ENCODE results near the gene COL23A1. TPM values are rescaled to one million over a fixed set of nuclear protein-coding genes. Genes with fewer than 3 reads are reported as not detected.

Gene COL23A1
- total and polyA plus RNA-seq, 2 donors (not counting 1 experiment from before 2014, with no cell fraction given): 0.20 TPM; not detected in 1

GRCh38 chr5:178463321-178464155 is 126.7 kb downstream of the COL23A1 start:
- Histone ChIP-seq H3K27me3 (replicated peaks in 1 of 4; ENCODE audit: control extremely low read depth in 1 of 4, control insufficient read depth in 3 of 4, insufficient read depth in 4 of 4, low read length in 3 of 4) (no peaks in the 10 kb centered on the region), H3K36me3 (replicated peaks in 1 of 2; ENCODE audit: control extremely low read depth in 1 of 2, control insufficient read depth in 1 of 2, extremely low read depth in 1 of 2, insufficient read depth in 2 of 2, low read length in 1 of 2) (no peaks in the 10 kb centered on the region), H3K4me2 (replicated peaks; ENCODE audit: low read depth, low read length, poor library complexity, severe bottlenecking) (no peak overlapping the region), H2AFZ (ENCODE audit: insufficient read depth, low read depth, low read length, poor library complexity, severe bottlenecking) (no peak overlapping the region), H4K20me1 (ENCODE audit: control insufficient read depth, insufficient read depth, low read length, poor library complexity, severe bottlenecking) (no peaks in the 10 kb centered on the region), H3K9me3 (ENCODE audit: control extremely low read depth in 1 of 3, control insufficient read depth in 2 of 3, insufficient read depth in 1 of 3, low read length in 2 of 3) (no peaks in the 10 kb centered on the region), H3K4me1 (ENCODE audit: control insufficient read depth in 2 of 2, insufficient read depth in 2 of 2, low read length in 2 of 2) (no peaks in the 10 kb centered on the region), H3K27ac (ENCODE audit: low read length in 2 of 2) (no peak overlapping the region), H3K4me3 (ENCODE audit: control extremely low read depth in 1 of 5, extremely low read depth in 1 of 5, insufficient read depth in 1 of 5, low read depth in 2 of 5, low read length in 4 of 5) (no peak overlapping the region), H3K9ac (ENCODE audit: low read length) (no peak overlapping the region), H3K79me2 (ENCODE audit: control insufficient read depth, insufficient read depth, low read length) (no peaks in the 10 kb centered on the region)
- no peaks in the 10 kb centered on the region for H3K9me3 Mint-ChIP-seq (ENCODE audit: insufficient read depth)
- no peak overlapping the region for H3K4me3 Mint-ChIP-seq
- ATAC-seq (ENCODE audit: low read depth): no peak
- TF ChIP-seq, protein P1, sequence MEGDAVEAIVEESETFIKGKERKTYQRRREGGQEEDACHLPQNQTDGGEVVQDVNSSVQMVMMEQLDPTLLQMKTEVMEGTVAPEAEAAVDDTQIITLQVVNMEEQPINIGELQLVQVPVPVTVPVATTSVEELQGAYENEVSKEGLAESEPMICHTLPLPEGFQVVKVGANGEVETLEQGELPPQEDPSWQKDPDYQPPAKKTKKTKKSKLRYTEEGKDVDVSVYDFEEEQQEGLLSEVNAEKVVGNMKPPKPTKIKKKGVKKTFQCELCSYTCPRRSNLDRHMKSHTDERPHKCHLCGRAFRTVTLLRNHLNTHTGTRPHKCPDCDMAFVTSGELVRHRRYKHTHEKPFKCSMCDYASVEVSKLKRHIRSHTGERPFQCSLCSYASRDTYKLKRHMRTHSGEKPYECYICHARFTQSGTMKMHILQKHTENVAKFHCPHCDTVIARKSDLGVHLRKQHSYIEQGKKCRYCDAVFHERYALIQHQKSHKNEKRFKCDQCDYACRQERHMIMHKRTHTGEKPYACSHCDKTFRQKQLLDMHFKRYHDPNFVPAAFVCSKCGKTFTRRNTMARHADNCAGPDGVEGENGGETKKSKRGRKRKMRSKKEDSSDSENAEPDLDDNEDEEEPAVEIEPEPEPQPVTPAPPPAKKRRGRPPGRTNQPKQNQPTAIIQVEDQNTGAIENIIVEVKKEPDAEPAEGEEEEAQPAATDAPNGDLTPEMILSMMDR (IDR thresholded peaks at IDR 0.05): no peak
- no peak for TF ChIP-seq EZH2 (IDR thresholded peaks at IDR 0.05; ENCODE audit: borderline replicate concordance, insufficient read depth, low read depth, low read length, poor library complexity, severe bottlenecking)
- no peak overlapping the region for H3K27ac Mint-ChIP-seq
- WGBS (ENCODE audit: insufficient coverage): 94% methylated on average over 28 of the region's 30 CpGs
- intact Hi-C loops (cut with micrococcal nuclease): no loop called here
- no peak for DNase-seq
- ChIA-PET POLR2A (no interaction called here), CTCF (no interaction called here)
- H3K27me3 Mint-ChIP-seq: peaks cover 9% of the 10 kb centered on the region
- H3K4me1 Mint-ChIP-seq: no peaks in the 10 kb centered on the region

GRCh38 chr5:178462816-178463215 is 127.4 kb downstream of the COL23A1 start:
- no peaks in the 10 kb centered on the region for H3K4me1 Mint-ChIP-seq
- no peak overlapping the region for H3K4me2 ChIP-seq (replicated peaks; ENCODE audit: low read depth, low read length, poor library complexity, severe bottlenecking)
- H3K27me3 ChIP-seq (replicated peaks in 1 of 4; ENCODE audit: control extremely low read depth in 1 of 4, control insufficient read depth in 3 of 4, insufficient read depth in 4 of 4, low read length in 3 of 4): no peaks in the 10 kb centered on the region
- H3K27ac ChIP-seq (ENCODE audit: low read length in 2 of 2): no peak overlapping the region
- H3K27me3 Mint-ChIP-seq: peaks cover 9% of the 10 kb centered on the region
- H3K9me3 Mint-ChIP-seq (ENCODE audit: insufficient read depth): no peaks in the 10 kb centered on the region
- ATAC-seq (ENCODE audit: low read depth) (no peak), DNase-seq (no peak)
- no peaks in the 10 kb centered on the region for H3K36me3 ChIP-seq (replicated peaks in 1 of 2; ENCODE audit: control extremely low read depth in 1 of 2, control insufficient read depth in 1 of 2, extremely low read depth in 1 of 2, insufficient read depth in 2 of 2, low read length in 1 of 2)
- 95% methylated on average over 11 of the region's 13 CpGs for WGBS (ENCODE audit: insufficient coverage)
- no peak overlapping the region for H3K9ac ChIP-seq (ENCODE audit: low read length)
- no peak overlapping the region for H3K27ac Mint-ChIP-seq
- H3K9me3 ChIP-seq (ENCODE audit: control extremely low read depth in 1 of 3, control insufficient read depth in 2 of 3, insufficient read depth in 1 of 3, low read length in 2 of 3): no peaks in the 10 kb centered on the region
- H3K4me3 ChIP-seq (ENCODE audit: control extremely low read depth in 1 of 5, extremely low read depth in 1 of 5, insufficient read depth in 1 of 5, low read depth in 2 of 5, low read length in 4 of 5): no peak overlapping the region
- H4K20me1 ChIP-seq (ENCODE audit: control insufficient read depth, insufficient read depth, low read length, poor library complexity, severe bottlenecking): no peaks in the 10 kb centered on the region
- TF ChIP-seq, protein P1 (IDR thresholded peaks at IDR 0.05): no peak
- TF ChIP-seq EZH2 (IDR thresholded peaks at IDR 0.05; ENCODE audit: borderline replicate concordance, insufficient read depth, low read depth, low read length, poor library complexity, severe bottlenecking): no peak
- intact Hi-C loops (cut with micrococcal nuclease): no loop called here
- no peak overlapping the region for H3K4me3 Mint-ChIP-seq
- no peaks in the 10 kb centered on the region for H3K4me1 ChIP-seq (ENCODE audit: control insufficient read depth in 2 of 2, insufficient read depth in 2 of 2, low read length in 2 of 2)
- no peak overlapping the region for H2AFZ ChIP-seq (ENCODE audit: insufficient read depth, low read depth, low read length, poor library complexity, severe bottlenecking)
- no peaks in the 10 kb centered on the region for H3K79me2 ChIP-seq (ENCODE audit: control insufficient read depth, insufficient read depth, low read length)
- POLR2A ChIA-PET: no interaction called here
- CTCF ChIA-PET: interaction anchor here (2.1 kb wide), 1 partner anchor 41 kb away, joined by 5 read pairs; no protein-coding TSS in a partner anchor

All from B cell (primary cell).